ENCODE measurements around the gene GTF2B. TPM values are rescaled to one million over a fixed set of nuclear protein-coding genes. Genes with fewer than 3 reads are reported as not detected.

GTF2B gene
- total and polyA plus RNA-seq, 2 experiments from 2014 or later = 19.8 to 19.9 TPM

- Histone ChIP-seq H3K36me3 (ENCODE audit: insufficient read depth) (no peaks in the 10 kb centered on the region), H3K9me2 (ENCODE audit: insufficient read depth) (no peaks in the 10 kb centered on the region), H3F3A (replicated peaks; ENCODE audit: low read depth) (no peaks in the 10 kb centered on the region), H3K27ac (ENCODE audit: low read depth) (no peak overlapping the region), H3K4me2 (no peak overlapping the region), H2AFZ (no peak overlapping the region), H3K4me1 (ENCODE audit: insufficient read depth) (no peaks in the 10 kb centered on the region), H4K20me1 (replicated peaks; ENCODE audit: insufficient read depth) (no peaks in the 10 kb centered on the region; the same call in 1 of the 2 replicates), H3K27me3 (ENCODE audit: insufficient read depth) (no peaks in the 10 kb centered on the region), H3K4me3 (no peak overlapping the region), H3K79me2 (replicated peaks; ENCODE audit: insufficient read depth) (no peaks in the 10 kb centered on the region)
- DNase-seq (ENCODE audit: low spot score) (no peak), ATAC-seq (no peak)
- TF ChIP-seq JUNB (IDR thresholded peaks at IDR 0.05; ENCODE audit: unreplicated experiment) = no peak
- TF ChIP-seq CREB1 (CRISPR knock-in tag; IDR thresholded peaks at IDR 0.05; ENCODE audit: low read depth) = no peak
- no peak for TF ChIP-seq EZH2 (IDR thresholded peaks at IDR 0.05; ENCODE audit: low read depth, unreplicated experiment)
- TF ChIP-seq ETS1 (IDR thresholded peaks at IDR 0.05) = no peak
- TF ChIP-seq EZH2phosphoT487 (IDR thresholded peaks at IDR 0.05; ENCODE audit: unreplicated experiment) = no peak
- no peak for TF ChIP-seq POLR2AphosphoS5 (IDR thresholded peaks at IDR 0.05; ENCODE audit: low read depth)
- TF ChIP-seq ZNF114 (CRISPR knock-in tag; IDR thresholded peaks at IDR 0.05) = no peak
- no peak for TF ChIP-seq ZNF462 (CRISPR knock-in tag; IDR thresholded peaks at IDR 0.05)
- TF ChIP-seq NANOG (IDR thresholded peaks at IDR 0.05; ENCODE audit: borderline replicate concordance) = no peak
- no peak for TF ChIP-seq REST (IDR thresholded peaks at IDR 0.05; ENCODE audit: unreplicated experiment)
- TF ChIP-seq CTCF (conservative IDR thresholded peaks at IDR 0.05; ENCODE audit: low read depth in 2 of 2) = no peak
- TF ChIP-seq STAT1 (IDR thresholded peaks at IDR 0.05; ENCODE audit: unreplicated experiment) = no peak
- TF ChIP-seq ZNF331 (CRISPR knock-in tag; IDR thresholded peaks at IDR 0.05; ENCODE audit: low read depth) = no peak
- Mint-ChIP-seq H3K36me3 (ENCODE audit: low read depth) (peaks cover 45% of the 10 kb centered on the region), H3K9me3 (peaks cover under 1% of the 10 kb centered on the region; the same call in 1 of the 3 replicates), H3K4me3 (no peak overlapping the region), H3K4me1 (no peaks in the 10 kb centered on the region; the same call in 2 of the 3 replicates), H3K27ac (no peak overlapping the region), H3K27me3 (ENCODE audit: insufficient read depth, low read depth, poor library complexity) (no peaks in the 10 kb centered on the region)
Observed at GRCh38 chr1:88923224-88923623, 31.9 kb upstream of the GTF2B start.
